GM20431 (cell line): ENCODE data around the gene HEPACAM2.

ENCODE experiments used
- in situ Hi-C: fragments of 300-500 bp; cut with MseI, MboI; formaldehyde crosslinking; loops from one replicate; pipeline ENCODE4 v1.15.0; 2020; ENCODE audit warnings: low sequenced_read_pairs; ENCODE audit not compliant: unreplicated experiment

Gene HEPACAM2

DNA sequence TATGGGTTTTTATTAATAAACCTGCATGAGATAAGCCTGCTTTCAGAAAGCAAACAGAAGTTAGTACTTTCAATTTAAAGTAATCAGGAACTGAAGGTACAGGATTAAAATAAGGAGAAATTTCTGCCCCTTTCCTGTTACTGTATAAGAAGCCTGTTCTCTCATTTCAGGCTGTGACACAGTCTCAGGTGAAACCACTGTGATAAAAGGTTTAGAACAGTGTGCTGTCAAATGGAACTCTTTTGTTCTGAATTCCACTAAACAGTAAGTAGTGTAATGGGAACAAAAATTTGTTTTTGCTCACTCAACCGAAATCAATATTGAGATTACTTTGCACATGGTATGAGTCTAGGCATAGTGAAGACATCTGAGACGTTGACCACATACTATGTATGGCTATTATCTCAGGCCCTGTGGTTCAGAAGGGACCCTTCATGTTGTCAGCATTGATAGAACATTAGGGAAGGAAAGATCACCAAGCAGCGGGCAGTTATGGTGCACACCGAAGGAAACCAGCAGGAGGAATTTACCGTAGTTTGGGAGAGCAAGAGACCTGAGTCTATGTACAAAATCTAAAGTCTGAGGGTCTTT lies 14.9 kb downstream of the HEPACAM2 start:
- in situ Hi-C loops, result loop anchor here (25.0 kb wide), 1 partner anchor 124 kb away; no protein-coding TSS in a partner anchor

DNA sequence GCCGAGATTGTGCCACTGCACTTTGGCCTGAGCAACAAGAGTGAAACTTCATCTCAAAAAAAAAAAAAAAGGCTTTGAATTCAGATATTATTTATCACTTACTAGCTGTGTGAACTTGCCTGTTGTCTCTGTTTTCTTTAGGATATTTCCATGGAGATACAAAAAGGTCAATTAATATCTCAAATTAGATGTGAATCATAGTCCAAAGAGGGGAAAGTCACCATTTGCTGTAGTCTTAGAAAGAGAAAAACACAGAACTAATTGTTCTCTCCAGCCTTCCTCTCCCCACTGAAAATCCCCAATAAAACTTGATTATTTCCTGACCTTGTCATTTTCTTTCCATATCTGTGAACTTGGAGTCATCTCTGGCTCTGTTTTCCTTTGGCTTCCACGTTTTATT lies 21.2 kb downstream of the HEPACAM2 start:
- in situ Hi-C loops, result loop anchor here (25.0 kb wide), 1 partner anchor 118 kb away; no protein-coding TSS in a partner anchor

DNA sequence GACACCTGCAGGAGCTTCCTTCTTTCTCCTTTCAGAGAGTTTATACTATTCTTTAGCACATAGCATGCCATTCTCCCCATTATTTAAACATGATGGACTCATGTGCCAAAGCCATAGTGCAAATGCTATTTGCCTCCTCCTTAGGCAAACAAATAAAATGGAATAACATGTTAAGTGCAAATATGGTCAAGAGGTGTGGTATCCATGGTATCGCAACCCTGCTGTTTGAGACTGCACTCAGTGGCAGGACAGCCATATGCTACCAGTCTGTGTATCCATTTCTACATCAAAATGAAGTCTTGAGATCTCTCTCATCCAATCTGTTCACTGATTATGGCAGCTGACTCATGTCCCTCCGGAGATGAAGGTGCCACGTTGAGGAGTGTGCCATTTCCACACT lies 22.8 kb downstream of the HEPACAM2 start:
- in situ Hi-C loops, result loop anchor here (25.0 kb wide), 1 partner anchor 116 kb away; no protein-coding TSS in a partner anchor

DNA sequence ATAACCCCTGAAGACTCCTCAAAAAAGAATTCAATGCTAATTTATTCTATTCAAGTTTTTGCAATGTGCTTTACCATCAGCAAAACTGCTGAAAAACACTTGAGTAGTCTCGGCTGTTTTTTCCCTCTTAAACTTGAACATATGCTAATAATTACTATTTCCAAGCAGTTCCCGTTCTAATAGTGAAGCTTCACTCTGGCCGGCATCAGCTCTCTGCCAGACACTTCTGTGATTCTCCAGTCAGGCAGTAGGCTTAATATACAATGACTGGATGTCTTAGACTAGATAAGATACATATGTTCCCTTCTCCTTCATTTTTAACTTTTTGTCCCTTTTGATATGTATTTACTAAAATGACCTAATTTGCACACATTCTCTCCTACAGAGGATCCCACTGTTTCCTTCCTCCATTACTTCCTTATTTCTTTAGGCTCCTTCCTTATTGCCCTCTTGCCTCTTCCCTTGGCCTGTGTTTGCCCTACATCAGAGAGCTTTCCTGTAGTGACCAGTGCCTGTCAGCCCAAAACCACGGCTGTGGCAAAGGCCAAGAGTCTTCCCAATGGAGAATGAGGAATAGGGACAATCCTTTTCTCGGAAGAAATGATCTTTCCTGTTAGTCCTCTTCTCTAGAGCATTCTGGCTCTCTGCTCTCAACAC lies 23.5 kb downstream of the HEPACAM2 start:
- in situ Hi-C loops, result loop anchor here (25.0 kb wide), 1 partner anchor 115 kb away; no protein-coding TSS in a partner anchor

DNA sequence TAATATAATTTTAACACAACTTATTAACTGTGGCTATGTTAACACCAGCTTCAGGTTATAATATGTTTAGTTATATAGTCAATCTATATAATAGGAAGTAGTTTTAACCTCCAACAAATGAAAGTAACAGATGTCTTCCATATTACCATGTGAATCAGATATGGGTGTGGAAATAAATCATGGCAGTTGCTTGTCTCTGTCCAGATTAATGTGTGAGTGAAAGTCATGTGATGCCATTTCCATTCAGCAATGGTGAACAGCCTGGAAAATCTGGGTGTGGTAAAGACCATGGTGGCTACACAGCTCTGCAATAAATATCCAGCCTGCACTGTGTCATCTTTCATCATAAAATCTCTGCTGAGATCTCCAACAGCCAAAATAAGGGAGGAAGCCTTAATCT lies 27.8 kb downstream of the HEPACAM2 start:
- in situ Hi-C loops, result no loop called here

DNA sequence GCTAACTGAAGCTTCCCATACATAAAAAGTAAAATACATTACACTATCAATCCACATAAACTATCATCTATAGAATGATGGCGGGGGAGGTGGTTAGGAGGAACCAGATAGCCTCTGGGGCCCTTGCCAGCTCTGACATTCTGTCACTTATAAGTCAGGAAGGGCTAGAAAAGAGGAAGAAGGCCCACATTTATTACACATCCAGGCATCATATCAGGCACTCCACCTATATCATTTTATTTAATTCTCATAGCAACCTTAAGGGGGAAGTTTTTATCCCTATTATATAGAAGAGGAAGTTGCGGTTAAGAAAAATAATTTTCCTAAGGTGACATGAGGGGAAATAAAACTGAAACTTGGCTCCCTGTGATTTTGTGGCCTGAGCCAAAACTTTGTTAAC lies 29.9 kb downstream of the HEPACAM2 start:
- in situ Hi-C loops, result no loop called here

DNA sequence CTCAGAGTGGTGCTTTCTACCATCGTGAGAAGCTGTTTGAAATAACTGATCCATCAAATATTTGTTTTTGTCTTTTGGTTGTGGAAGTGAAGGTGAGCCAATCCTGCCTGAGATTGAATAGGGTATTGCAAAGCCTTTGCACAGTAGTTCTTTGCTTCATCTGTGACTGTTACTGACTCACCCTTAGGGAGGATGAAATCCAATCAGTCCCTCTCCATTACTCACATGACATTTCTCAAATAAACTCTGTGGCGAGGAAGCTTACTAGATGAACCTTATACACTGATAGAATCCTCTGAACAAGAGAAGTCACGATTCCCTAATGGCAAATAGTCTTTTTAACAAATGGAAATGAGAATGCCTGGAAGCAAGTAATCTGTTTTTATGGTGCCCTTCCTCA lies 31.9 kb downstream of the HEPACAM2 start:
- in situ Hi-C loops, result no loop called here

DNA sequence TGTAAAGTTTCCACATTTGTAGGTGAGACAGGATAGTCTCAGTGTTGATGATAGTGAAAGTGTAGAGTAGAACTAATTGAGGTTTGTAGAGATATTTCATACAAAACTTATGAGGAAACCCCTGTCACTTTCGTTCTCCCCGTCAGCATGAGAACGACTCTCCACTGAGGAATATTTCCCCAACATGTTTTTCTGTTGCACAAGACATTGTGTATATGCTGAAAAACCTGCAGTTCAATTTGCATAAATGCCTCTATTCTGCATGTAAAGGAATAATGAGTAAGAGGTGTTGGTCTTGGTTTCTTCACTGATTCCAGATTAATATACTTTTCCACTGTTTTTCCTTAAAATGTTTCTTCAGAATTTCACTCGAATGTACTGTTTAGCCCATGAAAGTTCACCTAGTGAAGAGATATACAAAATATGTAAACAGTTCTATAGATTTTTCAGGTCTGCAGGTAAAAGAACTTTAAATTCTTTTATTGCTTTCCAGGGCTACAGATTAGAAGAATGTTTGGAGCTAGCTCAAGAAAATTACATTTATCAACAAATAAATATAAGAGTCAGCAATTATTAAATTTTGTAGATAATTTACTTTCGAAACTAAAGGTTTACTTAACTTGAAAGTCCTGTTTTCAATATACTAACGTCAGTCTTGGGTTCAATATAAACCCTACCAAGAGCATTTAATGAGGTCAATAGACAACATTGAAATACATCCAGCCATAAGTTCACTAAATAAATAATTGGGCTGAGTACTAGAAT lies 37.2 kb downstream of the HEPACAM2 start:
- in situ Hi-C loops, result no loop called here

DNA sequence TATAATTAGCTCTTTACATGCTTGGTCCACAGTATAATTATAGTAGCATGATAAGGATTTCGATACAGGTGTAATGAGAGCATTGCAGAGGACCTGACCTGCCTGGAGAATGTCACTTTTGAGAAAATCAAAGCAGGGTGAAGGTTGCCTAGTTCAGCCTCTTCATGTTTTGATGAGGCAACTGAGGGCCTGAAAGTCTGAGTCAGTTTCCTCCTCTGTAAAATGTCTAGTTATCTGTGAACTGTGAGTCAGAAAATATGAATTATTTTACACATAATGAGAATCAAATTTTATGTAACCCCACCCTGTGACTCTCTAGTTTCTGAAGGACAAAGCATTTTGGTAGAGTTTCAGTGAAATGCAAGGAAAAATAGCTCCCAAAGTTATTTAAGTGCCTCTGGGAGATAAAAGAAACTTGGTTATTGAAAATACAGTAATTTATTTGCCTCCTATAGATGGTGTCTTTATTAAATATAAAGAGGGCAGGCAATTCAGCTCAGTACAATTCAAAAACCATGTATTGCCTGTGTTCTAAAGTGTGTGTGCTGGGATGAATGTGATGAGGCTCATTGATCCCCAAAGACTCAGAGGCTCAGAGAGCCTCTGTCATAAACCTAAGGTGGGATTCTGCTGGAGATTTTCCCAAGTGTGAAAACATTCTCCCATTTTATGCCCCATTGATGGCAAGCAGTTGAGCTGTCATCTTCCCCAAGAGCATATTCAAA lies 40.8 kb downstream of the HEPACAM2 start:
- in situ Hi-C loops, result no loop called here

DNA sequence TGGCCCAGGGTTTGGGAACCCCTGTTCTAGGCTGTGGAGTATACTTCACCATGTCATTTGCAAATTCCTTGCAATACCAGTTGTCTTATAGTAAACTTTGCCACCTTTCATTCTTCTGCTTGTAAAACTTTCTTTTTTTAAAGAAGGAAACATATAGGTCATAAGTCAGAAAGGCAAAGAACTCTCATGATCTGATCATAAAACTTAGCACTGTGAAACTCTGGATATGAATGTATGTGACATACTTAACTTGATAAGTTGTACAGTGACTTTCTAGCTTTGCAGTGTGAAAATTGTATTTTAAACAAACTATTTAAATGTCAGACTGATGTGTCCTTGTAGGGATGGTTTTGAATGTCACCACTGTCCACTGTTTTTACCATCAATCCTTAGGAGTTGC lies 47.1 kb downstream of the HEPACAM2 start:
- in situ Hi-C loops, result no loop called here

DNA sequence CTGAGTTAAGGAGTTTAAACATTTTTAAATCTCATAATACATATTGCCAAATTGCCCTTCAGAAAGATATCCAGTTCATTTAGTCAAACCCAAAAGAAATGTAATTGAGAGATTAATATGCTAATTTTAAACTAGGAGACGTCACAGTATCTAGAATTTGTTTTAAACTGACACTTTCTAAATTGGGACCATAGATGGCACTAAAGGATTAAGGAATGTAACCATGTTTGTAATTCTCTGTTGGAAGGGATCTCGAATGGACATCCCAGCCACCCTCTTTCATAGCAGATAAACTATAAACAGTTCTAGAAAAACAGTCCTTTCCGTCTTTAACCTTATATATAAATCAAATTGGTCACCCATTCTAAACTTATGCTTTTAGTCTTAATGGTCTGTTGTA lies 48.1 kb downstream of the HEPACAM2 start:
- in situ Hi-C loops, result no loop called here

DNA sequence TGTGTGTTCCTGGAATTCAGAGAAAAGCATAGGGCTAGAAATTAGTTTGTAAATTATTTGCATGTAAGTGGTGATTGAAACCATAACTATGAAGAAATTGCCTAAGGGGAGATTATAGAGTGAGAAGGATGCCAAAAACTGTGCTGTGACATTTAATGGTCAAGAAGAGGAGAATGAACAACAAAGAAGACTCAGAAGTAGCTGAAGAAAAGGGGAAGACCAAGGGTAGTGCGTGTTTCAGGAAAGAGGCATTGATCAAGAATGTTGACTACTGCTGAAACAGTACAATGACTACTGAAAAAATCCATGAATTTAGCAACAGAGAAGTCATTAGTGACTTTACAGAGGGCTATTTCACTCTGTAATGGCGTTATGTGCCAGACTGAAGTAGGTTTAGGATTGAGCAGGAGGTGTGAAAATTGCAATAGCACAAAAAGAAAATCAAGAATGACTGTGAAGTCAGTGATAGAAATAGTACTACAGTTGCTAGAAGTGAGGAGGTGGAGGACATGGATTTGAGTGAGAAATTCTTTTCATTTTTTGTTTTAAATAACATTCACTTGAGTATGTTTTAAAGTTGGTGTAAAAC lies 49.2 kb downstream of the HEPACAM2 start:
- in situ Hi-C loops, result no loop called here

DNA sequence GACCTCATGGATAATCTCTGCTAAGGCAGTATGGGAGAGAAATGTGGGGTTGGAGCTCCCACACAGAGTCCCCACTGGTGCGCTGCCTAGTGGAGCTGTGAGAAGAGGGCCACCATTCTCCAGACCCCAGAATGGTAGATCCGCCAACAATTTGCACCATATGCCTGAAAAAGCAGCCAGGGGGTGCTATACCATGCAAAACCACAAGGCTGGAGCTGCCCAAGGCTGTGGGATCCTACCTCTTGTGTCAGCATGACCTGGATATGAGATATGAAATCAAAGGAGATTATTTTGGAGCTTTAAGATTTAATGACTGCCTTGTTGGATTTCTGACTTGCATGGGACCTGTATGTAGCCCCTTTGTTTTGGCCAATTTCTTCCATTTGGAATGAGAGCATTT lies 51.0 kb downstream of the HEPACAM2 start:
- in situ Hi-C loops, result no loop called here

DNA sequence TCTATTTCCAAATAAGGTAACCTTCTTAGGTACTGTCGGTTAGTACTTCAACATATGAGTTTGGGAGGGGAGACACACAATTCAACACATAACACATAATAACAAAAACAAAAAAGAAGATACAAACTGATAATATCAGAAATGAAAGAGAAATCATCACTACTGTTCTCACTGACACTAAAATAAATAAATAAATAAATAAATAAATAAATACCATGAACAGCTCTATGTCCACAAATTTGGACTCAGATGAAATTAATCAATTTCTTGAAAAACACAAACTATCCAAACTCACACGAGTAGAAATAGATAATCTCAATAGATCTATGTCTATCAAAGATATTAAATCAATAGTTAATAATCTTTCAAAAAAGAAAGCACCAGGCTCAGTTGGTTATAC lies 53.6 kb downstream of the HEPACAM2 start:
- in situ Hi-C loops, result no loop called here

DNA sequence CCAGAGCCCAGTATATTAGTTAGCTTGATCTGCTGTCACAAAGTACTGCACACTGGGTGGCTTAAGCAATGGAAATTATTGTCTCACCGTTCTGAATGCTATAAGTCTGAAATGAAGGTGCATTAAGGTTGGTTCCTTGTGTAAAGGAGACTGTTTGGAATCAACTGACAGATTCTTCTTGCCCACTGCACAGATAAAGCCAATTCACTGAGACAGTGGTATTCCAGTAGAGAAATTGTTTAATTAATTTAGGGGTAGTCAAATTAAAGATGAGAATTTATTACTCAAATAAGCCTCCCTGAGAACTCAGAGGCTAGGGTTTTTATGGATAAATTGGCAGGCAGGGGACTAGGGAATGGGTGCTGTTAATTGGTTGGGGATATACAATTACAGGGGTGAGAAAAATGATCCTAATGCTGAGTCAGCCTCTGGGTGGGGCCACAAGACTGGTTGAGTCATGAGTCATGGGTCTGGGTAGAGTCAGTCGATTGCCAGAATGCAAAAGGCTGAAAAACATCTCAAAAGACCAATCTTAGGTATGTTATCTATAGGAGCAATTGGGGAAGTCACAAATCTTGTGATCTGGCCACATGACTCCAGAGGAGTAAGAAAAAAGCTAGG lies 54.6 kb downstream of the HEPACAM2 start:
- in situ Hi-C loops, result no loop called here

DNA sequence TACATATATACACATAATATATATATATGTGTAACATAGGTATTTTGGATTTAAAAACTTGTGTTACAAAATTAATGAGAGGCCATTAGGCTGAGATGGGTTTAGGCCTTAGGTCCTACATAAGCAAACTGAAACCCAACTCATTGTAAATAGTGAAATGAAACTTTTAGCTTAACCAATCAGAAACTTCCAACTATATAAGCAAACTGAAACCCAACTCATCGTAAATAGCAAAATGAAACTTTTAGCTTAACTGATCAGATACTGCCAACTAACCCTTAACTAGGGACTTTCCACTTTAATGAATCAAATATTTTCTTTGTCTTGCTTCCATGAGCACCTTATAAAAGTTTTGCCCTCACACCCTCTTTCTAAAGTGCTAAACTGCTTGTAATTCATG lies 60.8 kb downstream of the HEPACAM2 start:
- in situ Hi-C loops, result no loop called here

DNA sequence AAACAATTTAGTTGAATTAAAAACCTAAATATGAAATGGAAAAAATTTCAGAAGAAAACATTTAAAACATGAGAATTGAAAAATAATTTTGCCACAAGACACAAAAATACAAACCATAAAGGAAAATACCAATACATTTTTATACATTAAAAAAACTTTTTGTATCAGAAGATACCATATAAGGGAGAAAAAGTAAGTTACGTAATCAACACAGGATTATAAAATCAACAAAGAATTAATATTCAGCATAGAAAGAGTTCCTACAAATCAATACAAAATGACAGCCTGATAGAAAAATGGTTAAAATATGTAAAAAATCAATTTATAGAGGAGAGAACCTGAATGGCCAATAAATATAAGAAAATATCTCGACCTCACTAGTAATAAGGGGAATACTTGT lies 61.5 kb downstream of the HEPACAM2 start:
- in situ Hi-C loops, result no loop called here

DNA sequence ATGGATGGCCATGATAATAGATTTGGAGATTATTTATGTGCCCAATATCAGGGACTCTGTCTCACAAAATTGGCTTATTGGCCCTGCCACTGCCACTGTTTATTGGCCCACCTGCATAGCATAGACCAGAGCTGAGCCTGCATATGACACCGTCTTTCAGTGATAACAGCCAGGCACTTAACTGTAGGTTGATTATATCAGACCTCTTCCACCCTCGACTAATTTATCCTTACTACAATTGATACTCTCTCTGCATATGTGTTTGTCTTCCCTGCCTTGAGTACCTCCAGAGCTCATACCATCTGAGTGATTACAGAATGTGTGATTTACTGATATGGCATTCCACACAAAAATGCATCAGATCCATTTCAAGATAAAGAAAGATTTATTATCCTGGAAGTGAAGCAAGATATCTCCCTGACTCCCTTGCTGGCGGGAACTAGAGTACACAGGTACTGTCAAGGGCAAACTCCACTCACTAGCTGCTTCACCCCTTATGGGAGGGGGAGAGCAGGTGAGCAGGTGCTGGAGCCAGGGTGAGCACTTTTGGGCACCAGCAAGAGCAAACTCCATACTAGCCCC lies 65.0 kb downstream of the HEPACAM2 start:
- in situ Hi-C loops, result no loop called here

DNA sequence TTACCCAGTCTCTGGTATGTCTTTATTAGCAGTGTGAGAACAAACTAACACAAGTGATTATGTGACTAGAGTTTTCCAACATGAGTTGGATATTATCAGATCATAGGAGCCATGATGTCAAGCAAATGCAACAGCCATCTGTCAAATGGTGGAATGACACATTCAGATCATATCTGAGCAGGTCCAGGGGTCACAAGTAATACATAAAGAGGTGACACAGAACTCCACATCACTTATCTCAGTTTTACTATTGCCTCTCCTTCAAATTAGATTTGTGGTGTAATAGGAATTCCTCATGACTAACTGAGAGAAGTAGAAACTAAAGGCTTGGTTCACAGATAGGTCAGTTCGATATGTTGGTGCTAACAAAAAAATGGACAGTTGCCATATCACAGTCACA lies 65.9 kb downstream of the HEPACAM2 start:
- in situ Hi-C loops, result no loop called here
